RWPE2 (cell line): ENCODE data around the gene DIDO1.
"Not testable (repeated sequence)": the region's sequence is repeated elsewhere in the genome, so short reads cannot be mapped to it uniquely, and the experiment has no call there.

ENCODE experiments used
- ATAC-seq: fragments of 200-7000 bp; cut with Tn5 transposase; 3 replicates; pipeline ENCODE4 v1.9.1; 2021; ENCODE audit warnings: low read depth
- DNase-seq: peaks from one replicate; pipeline ENCODE4 v3.0.0-alpha.2; 2020; ENCODE audit warnings: low spot score
- H3K27ac ChIP-seq: fragments of 450-650 bp; 2 replicates; pipeline ENCODE4 v1.5.1; 2017; ENCODE audit warnings: mild to moderate bottlenecking; ENCODE audit not compliant: poor library complexity, severe bottlenecking
- H3K27me3 ChIP-seq: fragments of 250-450 bp; sonication (Bioruptor Pico); 2 replicates; pipeline ENCODE4 v1.5.1; 2021; ENCODE audit warnings: mild to moderate bottlenecking, moderate library complexity; ENCODE audit not compliant: insufficient read depth, poor library complexity, severe bottlenecking
- H3K36me3 ChIP-seq: fragments of 250-450 bp; sonication (Bioruptor Pico); 2 replicates; pipeline ENCODE4 v1.5.1; 2020; ENCODE audit warnings: low read depth, mild to moderate bottlenecking, moderate library complexity
- H3K4me1 ChIP-seq: fragments of 250-450 bp; sonication (Bioruptor Pico); 2 replicates; pipeline ENCODE4 v1.5.1; 2021; ENCODE audit warnings: mild to moderate bottlenecking, moderate library complexity; ENCODE audit not compliant: insufficient read depth, poor library complexity, severe bottlenecking
- H3K4me3 ChIP-seq: fragments of 250-450 bp; sonication (Bioruptor Pico); 2 replicates; pipeline ENCODE4 v1.5.1; 2021; ENCODE audit warnings: mild to moderate bottlenecking, moderate library complexity; ENCODE audit not compliant: severe bottlenecking
- H3K9me3 ChIP-seq: fragments of 250-450 bp; sonication (Bioruptor Pico); 2 replicates; pipeline ENCODE4 v1.5.1; 2021; ENCODE audit warnings: mild to moderate bottlenecking, moderate library complexity; ENCODE audit not compliant: severe bottlenecking
- CTCF ChIP-seq: fragments of 450-650 bp; IDR thresholded peaks from one replicate; pipeline ENCODE4 v1.5.1; 2017; ENCODE audit warnings: mild to moderate bottlenecking, moderate library complexity; ENCODE audit not compliant: poor library complexity, severe bottlenecking

Gene DIDO1

GRCh38 chr20:62856931-62857619 is 69.2 kb downstream of the DIDO1 start:
- Histone ChIP-seq H3K36me3 (peaks cover 55% of the 10 kb centered on the region), H3K27me3 (no peaks in the 10 kb centered on the region), H3K4me3 (no peak overlapping the region), H3K9me3 (no peaks in the 10 kb centered on the region), H3K4me1 (peaks cover 18% of the 10 kb centered on the region), H3K27ac (peak overlapping the region; percentile 19)
- no peak for TF ChIP-seq CTCF
- ATAC-seq (peak; percentile 92), DNase-seq (peak; percentile 80)

GRCh38 chr20:62855120-62855519 is 71.2 kb downstream of the DIDO1 start:
- DNase-seq (peak; percentile 63), ATAC-seq (no peak)
- H3K27ac ChIP-seq: no peak overlapping the region
- peaks cover 17% of the 10 kb centered on the region for H3K4me1 ChIP-seq
- no peak for TF ChIP-seq CTCF
- H3K4me3 ChIP-seq: no peak overlapping the region
- H3K9me3 ChIP-seq: no peaks in the 10 kb centered on the region
- no peaks in the 10 kb centered on the region for H3K27me3 ChIP-seq
- H3K36me3 ChIP-seq: peaks cover 69% of the 10 kb centered on the region

GRCh38 chr20:62854121-62854520 is 72.2 kb downstream of the DIDO1 start:
- ATAC-seq: no peak
- H3K9me3 ChIP-seq: no peaks in the 10 kb centered on the region
- peak; percentile 75 for DNase-seq
- H3K36me3 ChIP-seq: peaks cover 71% of the 10 kb centered on the region
- H3K4me3 ChIP-seq: no peak overlapping the region
- H3K27ac ChIP-seq: no peak overlapping the region
- no peak for TF ChIP-seq CTCF
- H3K4me1 ChIP-seq: peaks cover 12% of the 10 kb centered on the region
- no peaks in the 10 kb centered on the region for H3K27me3 ChIP-seq

GRCh38 chr20:62853304-62853703 is 73.0 kb downstream of the DIDO1 start:
- DNase-seq: peak; percentile 54
- H3K9me3 ChIP-seq, H3K27me3 ChIP-seq, H3K4me3 ChIP-seq, ATAC-seq, H3K27ac ChIP-seq: not testable (repeated sequence)
- Histone ChIP-seq H3K4me1 (peaks cover 12% of the 10 kb centered on the region), H3K36me3 (peaks cover 67% of the 10 kb centered on the region)

- peaks cover 12% of the 10 kb centered on the region for H3K4me1 ChIP-seq
- H3K27ac ChIP-seq: no peak overlapping the region
- H3K27me3 ChIP-seq: no peaks in the 10 kb centered on the region
- ATAC-seq (no peak), DNase-seq (peak; percentile 42)
- H3K4me3 ChIP-seq: no peak overlapping the region
- no peaks in the 10 kb centered on the region for H3K9me3 ChIP-seq
- peaks cover 69% of the 10 kb centered on the region for H3K36me3 ChIP-seq
- TF ChIP-seq CTCF: no peak
Measured at GRCh38 chr20:62852841-62853240, 73.5 kb downstream of the DIDO1 start.
